Measurements from ENCODE around the gene SIRT7.

Gene SIRT7

DNA sequence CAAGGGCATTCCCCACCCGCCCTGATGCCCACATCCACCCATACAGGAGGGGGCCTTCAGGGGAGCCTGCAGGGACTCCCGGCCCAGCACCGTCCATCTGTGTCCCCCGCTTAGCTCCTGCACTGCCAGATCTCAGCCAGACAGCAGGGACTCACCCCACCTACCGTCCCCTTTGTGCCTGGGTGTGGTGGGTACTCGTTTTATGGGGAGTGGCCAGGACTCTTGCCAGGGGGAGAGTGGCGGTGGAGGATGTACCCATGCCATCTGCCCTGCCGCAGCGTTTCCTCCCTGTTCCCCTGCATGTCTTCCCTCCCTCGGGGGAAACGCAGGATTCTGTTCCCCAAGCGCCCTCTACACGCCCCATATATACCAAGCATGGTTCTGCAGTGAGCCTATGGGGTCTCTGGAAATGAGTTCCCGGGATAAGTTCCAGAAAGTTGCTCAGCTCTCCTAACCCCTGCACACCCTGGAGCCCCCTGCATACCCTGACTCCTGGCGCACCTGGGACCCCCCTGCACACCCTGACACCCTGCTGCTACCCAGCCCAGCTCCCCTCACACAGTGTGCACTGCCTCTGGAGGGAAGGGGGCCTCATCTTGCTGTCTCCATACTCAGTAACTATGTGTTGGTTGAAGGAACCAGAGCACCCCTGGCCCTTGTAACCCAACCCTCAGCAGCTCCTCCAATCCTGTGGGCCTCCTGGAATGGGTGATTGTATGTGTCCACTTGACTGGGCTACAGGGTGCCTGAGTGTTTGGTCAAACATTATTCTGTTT is 13.8 kb upstream of the SIRT7 start:
- no peak for DNase-seq

DNA sequence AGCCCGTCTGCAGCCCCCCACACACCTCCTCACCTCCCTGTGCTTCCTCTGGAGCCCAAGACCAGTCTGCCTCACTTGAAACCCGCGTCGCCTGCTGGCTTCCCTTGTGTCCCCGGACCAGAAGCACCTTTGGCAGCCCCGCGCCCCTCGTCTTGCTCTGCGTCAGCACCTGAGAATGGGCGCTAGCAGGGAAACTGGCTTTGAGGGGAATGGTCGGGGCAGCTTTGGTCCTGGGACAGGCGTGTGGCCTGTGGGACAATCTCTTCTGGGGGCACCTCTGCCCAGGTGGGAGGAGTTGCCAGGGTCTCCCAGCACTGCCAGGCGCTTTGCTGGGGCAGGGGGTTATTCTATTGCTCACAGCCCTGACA is 13.2 kb upstream of the SIRT7 start:
- no peak for DNase-seq

GRCh38 chr17:81930142-81931125 is 12.5 kb upstream of the SIRT7 start:
- DNase-seq, result no peak

- DNase-seq, result no peak
These were observed 11.5 kb upstream of the SIRT7 start for GRCh38 chr17:81929253-81930141.

- DNase-seq, result no peak
These were observed 10.7 kb upstream of the SIRT7 start for GRCh38 chr17:81928544-81929252.

GRCh38 chr17:81927653-81928543 is 9.9 kb upstream of the SIRT7 start, which contains the start of gene MAFG:
MAFG (minus strand) TSS chr17:81927735; CDS start chr17:81923185, 4,550 bp downstream.
- DNase-seq, result peak; percentile 98

GRCh38 chr17:81927152-81927652 is 9.2 kb upstream of the SIRT7 start:
- no peak for DNase-seq

DNA sequence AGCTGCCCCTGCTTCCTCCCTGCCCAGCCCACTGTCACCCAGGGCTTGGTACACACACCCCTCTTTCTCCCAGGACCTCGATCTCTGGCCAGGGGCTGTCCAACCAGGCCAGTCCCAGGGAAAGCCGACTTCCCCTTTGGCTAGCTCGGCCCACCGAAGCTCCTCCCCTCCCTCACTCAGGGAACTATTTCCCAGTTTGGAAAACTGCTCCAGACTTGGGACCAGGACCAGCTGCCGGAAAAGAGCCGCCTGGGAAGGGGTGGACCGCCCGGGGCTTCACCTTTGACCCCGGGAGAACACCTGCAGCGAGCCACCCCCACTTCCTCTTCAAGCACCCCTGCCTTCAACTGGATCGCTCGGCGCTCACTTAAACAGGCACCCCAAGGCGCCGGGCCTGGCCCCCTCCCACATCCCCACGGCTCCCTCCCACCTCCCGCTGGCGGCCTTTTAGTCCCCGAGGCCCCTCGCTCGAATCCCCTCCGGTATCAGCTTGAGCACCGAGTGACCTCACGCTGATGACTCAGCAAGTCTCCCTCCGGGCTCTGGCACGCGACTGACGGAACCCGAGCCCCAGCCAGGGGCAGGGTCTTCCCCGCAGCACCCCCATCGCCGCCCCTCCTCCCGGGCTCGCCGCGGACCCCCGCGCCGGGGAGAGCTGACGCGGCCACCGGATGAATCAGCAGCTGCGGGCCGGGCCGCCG is 8.6 kb upstream of the SIRT7 start:
- peak; percentile 59 for DNase-seq

DNA sequence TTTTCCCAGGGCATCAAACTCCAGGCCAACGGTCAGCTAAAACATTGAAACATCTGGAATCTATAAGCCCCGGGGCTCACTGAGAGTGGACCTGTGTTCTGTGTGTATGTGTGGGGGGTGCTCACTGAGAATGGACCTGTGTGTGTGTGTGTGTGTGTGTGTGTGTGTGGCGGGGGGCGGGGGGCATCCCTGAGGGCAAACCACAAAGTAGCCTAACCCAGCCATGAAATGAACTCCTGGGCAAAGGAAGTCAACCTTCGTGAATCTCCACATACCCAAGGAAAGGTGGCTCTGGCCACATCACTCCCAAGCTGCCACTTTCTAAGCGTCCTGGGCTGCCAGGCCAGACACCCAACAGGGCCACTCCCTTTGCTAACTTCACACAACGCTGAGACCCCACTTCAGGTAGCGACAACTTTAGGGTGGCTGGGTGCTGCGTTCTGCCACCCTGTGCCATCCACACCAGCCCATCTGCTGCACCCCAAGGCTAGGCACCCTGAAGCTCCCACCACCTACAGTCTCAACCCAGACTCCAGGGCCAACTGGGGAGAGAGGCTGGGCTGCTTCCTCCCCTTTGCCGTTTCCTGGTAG is 8.0 kb upstream of the SIRT7 start:
- DNase-seq, result no peak

GRCh38 chr17:81924557-81925532 is 6.9 kb upstream of the SIRT7 start:
- no peak for DNase-seq

DNA sequence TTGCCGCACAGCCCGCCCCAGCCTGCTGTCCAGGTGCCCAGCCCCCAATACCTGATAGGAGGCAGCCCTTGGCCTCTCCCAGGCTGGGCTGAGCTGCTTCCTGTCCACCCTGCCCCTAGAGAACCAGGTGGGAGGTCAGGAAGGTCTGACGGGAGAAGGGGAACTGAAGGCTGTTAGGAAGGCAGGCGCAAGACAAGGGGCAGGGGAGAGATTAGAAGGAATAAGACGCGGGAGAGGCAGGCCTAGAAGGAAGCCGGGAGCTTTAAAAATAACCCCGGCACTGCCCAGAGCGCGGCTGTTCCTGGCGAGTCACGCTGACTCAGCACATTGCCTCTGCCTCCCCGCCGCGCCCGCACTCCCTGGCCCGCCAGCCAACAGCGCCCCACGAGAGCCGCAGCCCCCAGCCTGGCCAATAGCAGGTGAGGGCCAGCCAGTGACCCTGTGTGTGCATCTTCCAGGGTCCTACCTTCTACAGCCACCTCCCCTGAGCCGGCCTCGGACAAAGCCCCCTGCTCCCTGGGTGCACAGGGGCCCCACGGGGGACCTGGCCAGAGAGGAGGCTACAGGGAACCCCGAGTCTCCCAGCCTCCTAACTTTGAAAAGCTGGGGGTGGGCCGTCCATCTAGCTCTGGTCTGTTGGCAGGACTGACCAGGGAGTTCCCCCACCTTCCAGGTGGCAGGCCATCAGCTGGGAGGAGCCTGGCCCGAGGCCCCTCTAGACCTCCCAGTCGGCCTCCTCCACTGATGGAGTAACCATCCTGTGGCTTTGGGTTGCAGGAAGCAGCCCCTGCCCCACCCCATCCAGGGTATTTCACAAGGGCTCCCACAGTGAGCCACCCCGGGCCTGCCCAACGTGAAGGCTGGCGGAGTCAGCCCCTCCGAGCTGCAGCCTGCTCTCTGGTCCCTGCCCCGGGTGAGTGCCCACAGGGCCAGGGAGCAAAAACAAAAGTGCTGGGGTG is 5.6 kb upstream of the SIRT7 start:
- no peak for DNase-seq

DNA sequence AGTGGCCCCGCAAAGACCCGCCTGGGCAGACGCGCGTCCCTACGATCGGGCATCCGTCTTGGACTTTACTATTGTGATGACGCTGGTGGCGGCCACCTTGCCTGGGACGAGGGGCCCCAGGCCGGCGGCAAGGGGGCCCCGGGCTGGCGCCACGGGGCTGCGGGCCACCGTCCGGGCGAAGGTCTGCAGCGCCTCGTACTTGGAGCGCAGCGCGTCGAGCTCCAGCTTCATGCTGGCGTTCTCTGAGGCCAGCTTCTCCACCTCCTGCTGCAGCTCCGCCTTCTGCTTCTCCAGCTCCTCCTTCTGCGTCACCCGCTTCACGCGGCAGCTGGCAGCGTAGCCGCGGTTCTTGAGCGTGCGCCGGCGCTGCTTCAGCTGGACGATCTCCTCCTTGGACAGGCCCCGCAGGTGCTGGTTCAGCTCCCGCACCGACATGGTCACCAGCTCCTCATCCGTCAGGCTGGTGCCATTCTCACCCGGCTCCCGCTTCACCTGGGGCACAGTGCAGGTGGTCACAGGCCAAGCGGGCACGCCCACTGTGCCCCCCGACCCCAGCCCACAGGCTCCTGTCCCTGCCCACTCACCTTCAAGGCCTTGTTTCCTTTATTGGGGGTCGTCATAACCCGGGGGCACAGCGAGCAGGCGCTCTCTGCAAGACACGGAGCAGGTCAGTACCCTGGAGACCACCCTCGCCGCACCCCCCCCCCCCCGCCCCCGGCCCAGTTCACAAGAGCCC is 4.8 kb upstream of the SIRT7 start:
- no peak for DNase-seq

DNA sequence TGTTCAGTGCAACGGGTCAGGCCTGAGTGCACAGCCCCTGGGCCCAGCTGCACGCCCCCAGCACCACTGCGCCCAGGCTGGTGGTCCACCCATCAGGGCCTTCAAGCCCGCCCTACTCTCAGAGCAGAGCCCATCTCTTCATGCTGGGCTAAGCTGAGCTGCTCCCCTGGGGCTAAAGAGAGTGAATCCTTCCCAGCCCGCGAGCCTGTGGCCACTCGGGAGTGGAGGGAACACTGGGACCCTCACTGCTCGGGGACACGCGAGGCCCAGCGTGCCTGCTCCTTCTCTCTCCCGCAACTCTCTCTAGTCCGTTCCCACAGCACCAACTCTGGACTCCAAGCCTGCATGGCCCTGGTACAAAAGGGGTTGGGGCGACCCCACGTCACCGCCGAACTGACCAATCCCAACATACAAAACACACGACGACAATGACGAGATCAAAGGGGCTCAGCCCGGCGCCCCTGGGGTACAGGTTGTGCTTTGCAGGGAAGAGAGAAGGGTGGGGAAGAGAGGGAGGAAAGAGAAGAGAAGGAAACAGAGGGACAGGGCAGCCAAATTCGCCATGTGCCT is 4.1 kb upstream of the SIRT7 start:
- DNase-seq, result no peak

DNA sequence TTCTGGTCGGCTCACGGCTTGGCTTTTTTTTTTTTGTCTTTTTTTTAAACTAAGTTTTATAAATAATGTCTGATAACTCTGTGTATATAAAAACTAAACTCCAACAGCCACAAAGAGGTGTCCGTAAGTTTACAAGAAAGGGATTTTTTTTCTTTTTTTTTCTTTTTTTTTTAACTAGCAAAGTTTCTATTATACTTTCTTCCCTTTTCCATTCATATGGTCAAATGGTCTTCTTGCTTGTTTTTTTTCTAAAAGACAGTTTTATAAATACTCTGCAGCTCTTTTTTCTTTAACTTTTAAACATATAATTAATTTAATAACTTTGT is 3.5 kb upstream of the SIRT7 start:
- no peak for DNase-seq

GRCh38 chr17:81920612-81921536 is 2.9 kb upstream of the SIRT7 start:
- no peak for DNase-seq
